ENCODE data around the gene MICALL1.
A peak's percentile ranks its signal among the peaks of the same experiment; 100 is the strongest.

MICALL1 gene, protein sequence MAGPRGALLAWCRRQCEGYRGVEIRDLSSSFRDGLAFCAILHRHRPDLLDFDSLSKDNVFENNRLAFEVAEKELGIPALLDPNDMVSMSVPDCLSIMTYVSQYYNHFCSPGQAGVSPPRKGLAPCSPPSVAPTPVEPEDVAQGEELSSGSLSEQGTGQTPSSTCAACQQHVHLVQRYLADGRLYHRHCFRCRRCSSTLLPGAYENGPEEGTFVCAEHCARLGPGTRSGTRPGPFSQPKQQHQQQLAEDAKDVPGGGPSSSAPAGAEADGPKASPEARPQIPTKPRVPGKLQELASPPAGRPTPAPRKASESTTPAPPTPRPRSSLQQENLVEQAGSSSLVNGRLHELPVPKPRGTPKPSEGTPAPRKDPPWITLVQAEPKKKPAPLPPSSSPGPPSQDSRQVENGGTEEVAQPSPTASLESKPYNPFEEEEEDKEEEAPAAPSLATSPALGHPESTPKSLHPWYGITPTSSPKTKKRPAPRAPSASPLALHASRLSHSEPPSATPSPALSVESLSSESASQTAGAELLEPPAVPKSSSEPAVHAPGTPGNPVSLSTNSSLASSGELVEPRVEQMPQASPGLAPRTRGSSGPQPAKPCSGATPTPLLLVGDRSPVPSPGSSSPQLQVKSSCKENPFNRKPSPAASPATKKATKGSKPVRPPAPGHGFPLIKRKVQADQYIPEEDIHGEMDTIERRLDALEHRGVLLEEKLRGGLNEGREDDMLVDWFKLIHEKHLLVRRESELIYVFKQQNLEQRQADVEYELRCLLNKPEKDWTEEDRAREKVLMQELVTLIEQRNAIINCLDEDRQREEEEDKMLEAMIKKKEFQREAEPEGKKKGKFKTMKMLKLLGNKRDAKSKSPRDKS

GRCh38 chr22:37905534-37906363 is at the start of gene MICALL1:
MICALL1 (plus strand) TSS chr22:37906297; CDS start chr22:37906423, 126 bp downstream.
- DNase-seq (ENCODE audit: low spot score), result peak; percentile 78

GRCh38 chr22:37860796-37861421 is 45.2 kb upstream of the MICALL1 start:
- DNase-seq (ENCODE audit: low spot score), result no peak

DNA sequence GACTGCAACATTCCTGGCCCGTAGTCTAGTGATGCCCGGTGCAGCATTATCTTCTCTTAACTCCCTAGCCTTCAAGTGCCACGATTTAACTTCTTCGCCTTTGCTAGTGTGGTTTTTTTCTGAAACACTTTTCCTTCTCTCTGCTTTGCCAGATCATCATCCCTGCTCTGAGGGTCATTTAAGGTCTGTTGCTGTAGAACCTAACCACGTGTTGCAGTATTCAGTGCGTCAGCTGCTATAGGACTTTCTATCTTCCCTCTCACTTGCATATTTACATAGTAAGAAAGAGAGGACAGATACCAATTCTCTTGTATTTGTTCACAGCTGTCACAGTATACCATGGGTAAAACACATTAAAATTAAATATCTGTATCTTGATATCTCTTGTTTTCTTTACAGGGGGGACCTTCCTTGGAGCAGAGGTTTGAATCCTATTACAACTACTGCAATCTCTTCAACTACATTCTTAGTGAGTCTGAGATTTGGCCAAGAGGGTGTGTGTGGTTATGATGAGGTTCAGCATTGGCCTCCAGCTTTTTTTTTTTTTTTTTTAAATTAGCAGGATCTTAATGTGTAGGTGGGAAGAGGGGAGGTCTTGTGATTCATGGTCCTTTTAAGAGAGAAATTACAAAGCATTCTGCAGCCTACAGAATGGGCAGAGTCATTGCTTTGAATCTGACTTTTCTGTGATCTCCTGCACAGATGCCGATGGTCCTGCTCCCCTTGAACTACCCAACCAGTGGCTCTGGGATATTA is 43.3 kb upstream of the MICALL1 start:
- DNase-seq (ENCODE audit: low spot score), result no peak

GRCh38 chr22:37865510-37865909 is 40.6 kb upstream of the MICALL1 start:
- no peak for DNase-seq (ENCODE audit: low spot score)

DNA sequence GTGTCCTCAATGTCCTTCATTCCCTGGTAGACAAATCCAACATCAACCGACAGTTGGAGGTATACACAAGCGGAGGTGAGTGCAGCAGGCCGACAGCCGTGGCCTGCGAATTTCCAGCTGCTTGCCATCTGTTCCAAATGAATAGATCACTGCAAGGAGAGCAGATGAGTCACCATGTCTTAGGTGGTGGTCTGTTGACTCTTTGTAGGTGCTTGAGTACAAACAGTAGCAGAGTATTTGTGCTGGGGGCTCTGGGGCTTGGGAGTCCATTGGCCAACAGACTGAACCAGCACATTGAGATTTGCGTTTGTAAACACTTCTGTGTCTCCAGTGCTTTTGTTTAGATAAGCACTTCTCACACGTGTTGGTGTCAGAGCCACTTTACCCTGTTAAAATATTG is 35.8 kb upstream of the MICALL1 start:
- DNase-seq (ENCODE audit: low spot score), result no peak

GRCh38 chr22:37880668-37881440 is 25.2 kb upstream of the MICALL1 start:
- peak; percentile 34 for DNase-seq (ENCODE audit: low spot score)

DNA sequence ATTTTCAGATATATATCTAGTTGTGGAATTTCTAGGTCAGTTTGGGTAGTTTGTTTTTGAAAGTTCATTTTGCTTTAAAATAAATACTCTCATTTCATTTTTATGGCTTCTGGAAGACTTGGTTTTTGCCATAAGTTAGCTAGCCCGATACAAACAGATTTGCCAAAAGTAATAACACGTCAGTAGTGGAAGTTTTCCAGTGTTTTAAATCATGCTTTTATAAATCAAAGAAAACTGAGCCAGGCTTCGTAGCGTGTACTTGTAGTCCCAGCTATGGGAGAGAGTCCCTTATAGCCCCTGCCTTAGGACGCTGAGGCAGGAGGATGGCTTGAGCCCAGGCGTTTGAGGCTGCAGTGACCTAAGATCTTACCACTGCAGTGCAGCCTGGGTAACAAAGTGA is 21.7 kb upstream of the MICALL1 start:
- no peak for DNase-seq (ENCODE audit: low spot score)

- DNase-seq (ENCODE audit: low spot score), result peak; percentile 79
Observed at GRCh38 chr22:37887584-37888378, 18.3 kb upstream of the MICALL1 start.

GRCh38 chr22:37891926-37892325 is 14.2 kb upstream of the MICALL1 start:
- DNase-seq (ENCODE audit: low spot score), result no peak

- no peak for DNase-seq (ENCODE audit: low spot score)
Observed at GRCh38 chr22:37892566-37893335, 13.3 kb upstream of the MICALL1 start.

DNA sequence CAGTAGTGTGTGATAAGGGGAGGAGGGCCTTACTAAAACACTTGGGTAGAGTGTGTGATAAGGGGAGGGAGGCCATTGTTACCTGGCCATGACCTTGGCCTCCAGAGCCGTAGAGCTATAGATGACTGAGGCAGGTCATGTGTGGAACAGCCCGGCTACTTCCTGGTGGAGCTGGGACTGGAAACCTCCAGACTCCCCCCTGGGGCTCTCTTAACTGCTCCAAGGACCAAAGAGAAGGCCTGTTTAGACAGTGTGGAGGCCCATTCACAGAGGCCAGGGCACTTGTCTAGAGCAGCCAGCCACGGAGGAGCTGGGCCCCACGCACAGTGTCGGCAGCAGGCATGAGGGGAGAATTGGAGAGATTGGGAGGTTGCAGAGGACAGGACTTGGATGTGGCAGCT is 12.5 kb upstream of the MICALL1 start:
- no peak for DNase-seq (ENCODE audit: low spot score)

DNA sequence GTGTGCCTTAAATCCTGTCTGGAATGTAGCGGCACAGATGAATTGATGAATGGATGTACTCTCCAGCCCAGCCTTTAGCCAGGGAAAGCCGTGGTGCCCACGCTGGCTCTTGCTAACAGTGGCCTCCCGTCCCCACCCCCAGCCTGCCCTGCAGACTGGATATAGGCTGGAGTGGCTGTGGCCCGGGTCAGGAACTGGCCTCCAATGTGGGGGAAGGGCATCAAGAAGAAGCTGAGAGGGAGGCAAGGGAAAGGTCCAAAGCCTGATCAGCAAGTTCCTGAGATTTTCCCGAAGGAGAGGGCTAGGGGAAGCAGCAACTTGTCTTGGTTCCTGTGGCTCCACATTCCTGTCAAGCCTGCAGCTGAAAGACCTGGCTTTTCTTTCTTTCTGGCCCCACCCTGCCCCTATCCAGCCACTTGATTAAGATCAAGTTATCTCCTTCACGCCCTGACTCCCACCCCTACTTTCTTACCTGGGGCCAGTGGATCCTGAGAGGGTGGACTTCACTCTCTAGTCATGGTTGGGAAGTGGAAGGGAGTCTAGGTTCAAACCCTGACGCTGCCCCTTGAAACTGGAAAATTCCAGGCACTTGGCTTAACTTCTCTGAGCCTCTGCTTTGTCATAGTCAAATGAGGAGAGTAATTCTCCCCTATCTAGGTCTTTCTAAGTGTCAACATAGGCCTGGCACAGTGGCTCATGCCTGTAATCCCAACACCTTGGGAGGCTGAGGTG is 11.0 kb upstream of the MICALL1 start:
- no peak for DNase-seq (ENCODE audit: low spot score)

GRCh38 chr22:37896181-37896592 is 9.9 kb upstream of the MICALL1 start:
- DNase-seq (ENCODE audit: low spot score), result no peak

DNA sequence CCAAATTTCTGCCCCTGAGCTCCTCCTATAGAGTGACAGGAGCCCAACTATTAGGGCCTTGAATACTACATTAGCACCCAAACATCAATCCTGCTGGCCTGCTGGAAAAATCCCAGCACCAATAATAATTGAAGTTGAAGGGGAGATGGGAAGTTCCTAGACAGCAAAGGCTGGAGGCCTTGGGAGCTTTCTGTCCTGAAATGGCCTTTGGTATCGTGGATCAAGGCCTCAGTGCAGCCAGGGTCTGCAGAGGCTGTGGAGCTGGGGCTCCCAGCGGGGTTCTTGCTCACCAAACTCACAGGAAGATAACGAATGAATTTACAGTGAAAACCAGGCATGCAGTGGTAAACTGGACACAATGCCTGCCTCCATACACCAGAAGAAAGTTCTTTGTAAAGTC is 9.2 kb upstream of the MICALL1 start:
- no peak for DNase-seq (ENCODE audit: low spot score)

DNA sequence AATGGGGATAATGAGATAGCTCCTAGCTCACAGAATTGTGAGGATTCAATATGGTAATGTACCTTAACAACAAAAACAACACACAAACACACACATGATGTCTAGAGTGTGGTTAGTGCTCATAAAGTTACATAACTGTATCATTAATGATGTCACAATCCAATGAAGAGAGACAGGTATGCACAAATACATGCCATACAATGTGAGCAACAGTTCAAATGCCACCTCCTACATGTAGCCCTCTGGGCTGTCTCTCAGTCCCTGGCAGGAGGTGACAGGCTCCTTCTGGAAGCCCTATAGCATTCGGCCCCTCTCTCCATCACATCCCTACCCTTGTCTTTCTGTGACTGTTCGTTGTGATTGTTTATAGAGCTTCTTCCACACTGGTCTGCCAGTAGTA is 8.3 kb upstream of the MICALL1 start:
- no peak for DNase-seq (ENCODE audit: low spot score)

DNA sequence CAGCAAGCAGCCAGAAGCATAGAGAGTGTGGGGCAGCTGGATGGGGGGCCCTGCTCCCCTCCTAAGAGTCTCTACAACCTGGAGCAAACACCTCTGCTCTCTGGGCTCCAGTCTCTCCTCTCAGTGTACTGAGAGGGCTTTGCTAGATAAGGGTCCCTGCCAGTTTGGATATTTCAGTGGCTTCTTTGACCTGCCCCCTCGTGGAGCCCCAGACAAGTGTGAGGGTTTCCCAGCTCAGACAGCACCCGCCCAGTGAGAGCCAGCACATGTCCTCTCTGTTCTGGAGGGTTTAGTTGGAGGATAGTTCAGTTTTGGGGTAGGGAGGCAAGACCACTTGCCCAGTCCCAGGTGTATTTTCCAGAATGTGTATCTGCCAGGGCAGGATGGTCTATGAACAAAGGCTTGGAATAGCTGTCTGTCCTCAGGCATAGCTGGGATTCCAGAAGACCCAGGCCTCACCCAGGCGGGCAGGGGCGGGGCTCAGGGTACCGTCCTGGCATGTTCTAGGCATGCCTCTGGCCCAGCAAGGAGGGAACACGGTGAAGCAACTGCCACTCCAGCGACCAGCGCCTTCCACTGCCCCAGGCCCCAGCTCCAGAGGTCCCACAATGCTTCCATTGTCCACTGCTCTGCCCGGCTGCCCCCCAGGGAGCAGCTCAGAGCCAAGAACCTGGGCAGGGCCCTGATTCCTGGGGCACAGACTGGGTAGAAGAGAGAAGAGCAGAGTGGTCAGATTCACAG is 7.5 kb upstream of the MICALL1 start:
- DNase-seq (ENCODE audit: low spot score), result no peak

Data from AG08395 (cell line).